B cell (primary cell): ENCODE data around the gene WFDC1. TPM values are rescaled to one million over a fixed set of nuclear protein-coding genes. Genes with fewer than 3 reads are reported as not detected.

Experiments
- ATAC-seq: fragments of 200-7000 bp; cut with Tn5 transposase; one replicate; pipeline ENCODE4 v1.10.0; 2021; ENCODE audit warnings: low read depth, mild to moderate bottlenecking, moderate number of reproducible peaks, moderate library complexity
- CTCF ChIA-PET: fragments of 350-600 bp; sonication (Branson Sonifier 250); formaldehyde crosslinking; loops from one replicate; lab custom pipeline; 2021; ENCODE audit warnings: antibody characterized with exemption, inconsistent platforms; lab: Charles Lee
- POLR2A ChIA-PET: fragments of 350-600 bp; sonication (Branson Sonifier 250); formaldehyde crosslinking; loops from one replicate; lab custom pipeline; 2021; ENCODE audit warnings: antibody characterized with exemption; lab: Charles Lee
- DNase-seq: peaks from one replicate; pipeline ENCODE4 v3.0.0; 2013
- H2AFZ ChIP-seq: 2 replicates; pipeline ENCODE4 v1.6.1; 2012; ENCODE audit warnings: mild to moderate bottlenecking, low read depth, low read length; ENCODE audit not compliant: insufficient read depth, poor library complexity, severe bottlenecking
- H3K27ac ChIP-seq, 2 donors: 1 replicate in 1 of 2; 2 replicates in 1 of 2; pipeline ENCODE4 v1.5.1; 2012 to 2013; ENCODE audit warnings: low read length in 2 of 2, mild to moderate bottlenecking in 2 of 2, moderate library complexity in 1 of 2
- H3K27me3 ChIP-seq, 4 experiments: fragments of 200-600 bp in 1 of 4; sonication (generic) in 1 of 4; replicated peaks in 1 of 4; 1 replicate in 2 of 4; 2 replicates in 2 of 4; pipeline versions ENCODE4 v1.6.1 to v1.7.0; 2013 to 2016; ENCODE audit warnings: low read length in 3 of 4, mild to moderate bottlenecking in 2 of 4, mixed read lengths in 1 of 4, moderate library complexity in 1 of 4; ENCODE audit not compliant: insufficient read depth in 4 of 4, control insufficient read depth in 3 of 4; ENCODE audit errors: control extremely low read depth in 1 of 4
- H3K36me3 ChIP-seq, 2 experiments: replicated peaks in 1 of 2; 1 replicate in 1 of 2; 2 replicates in 1 of 2; pipeline versions ENCODE4 v1.6.1 to v1.7.1; 2013; ENCODE audit warnings: low read length in 1 of 2; ENCODE audit not compliant: insufficient read depth in 2 of 2, control insufficient read depth in 1 of 2; ENCODE audit errors: control extremely low read depth in 1 of 2, extremely low read depth in 1 of 2
- H3K4me1 ChIP-seq, 2 donors: fragments of 200-600 bp in 1 of 2; sonication (generic) in 1 of 2; 1 replicate in 1 of 2; 2 replicates in 1 of 2; pipeline versions ENCODE4 v1.5.1 to v1.6.1; 2013 to 2017; ENCODE audit warnings: low read length in 2 of 2; ENCODE audit not compliant: control insufficient read depth in 2 of 2, insufficient read depth in 2 of 2
- H3K4me2 ChIP-seq: replicated peaks from 2 replicates; pipeline ENCODE3; 2012; ENCODE audit warnings: mild to moderate bottlenecking, low read depth, low read length; ENCODE audit not compliant: poor library complexity, severe bottlenecking
- H3K4me3 ChIP-seq, 5 experiments: fragments of 200-600 bp in 1 of 5; sonication (generic) in 1 of 5; 1 replicate in 3 of 5; 2 replicates in 2 of 5; pipeline versions ENCODE4 v1.5.1 to v1.7.0; 2011 to 2016; ENCODE audit warnings: low read length in 4 of 5, mild to moderate bottlenecking in 4 of 5, low read depth in 2 of 5, control low read depth in 1 of 5, moderate library complexity in 1 of 5; ENCODE audit not compliant: insufficient read depth in 1 of 5; ENCODE audit errors: control extremely low read depth in 1 of 5, extremely low read depth in 1 of 5
- H3K79me2 ChIP-seq: fragments of 200-600 bp; sonication (generic); one replicate; pipeline ENCODE4 v1.6.0; 2016; ENCODE audit warnings: low read length; ENCODE audit not compliant: control insufficient read depth, insufficient read depth
- H3K9ac ChIP-seq: fragments of 200-600 bp; sonication (generic); 2 replicates; pipeline ENCODE4 v1.6.1; 2017; ENCODE audit warnings: mild to moderate bottlenecking, low read length, moderate library complexity
- H3K9me3 ChIP-seq, 3 donors: one replicate each; pipeline versions ENCODE4 v1.6.1 to v1.7.1; 2013; ENCODE audit warnings: low read length in 2 of 3; ENCODE audit not compliant: control insufficient read depth in 2 of 3, insufficient read depth in 1 of 3; ENCODE audit errors: control extremely low read depth in 1 of 3
- H4K20me1 ChIP-seq: 2 replicates; pipeline ENCODE4 v1.6.0; 2012; ENCODE audit warnings: mild to moderate bottlenecking, low read length; ENCODE audit not compliant: insufficient read depth, control insufficient read depth, poor library complexity, severe bottlenecking
- H3K27ac Mint-ChIP-seq: one replicate; pipeline ENCODE4 v1.8.0; 2021; ENCODE audit warnings: mixed read lengths
- H3K27me3 Mint-ChIP-seq: one replicate; pipeline ENCODE4 v1.8.0; 2021; ENCODE audit warnings: mixed read lengths
- H3K4me1 Mint-ChIP-seq: one replicate; pipeline ENCODE4 v1.8.0; 2021; ENCODE audit warnings: mixed read lengths
- H3K4me3 Mint-ChIP-seq: one replicate; pipeline ENCODE4 v1.8.0; 2021; ENCODE audit warnings: mixed read lengths
- H3K9me3 Mint-ChIP-seq: one replicate; pipeline ENCODE4 v1.8.0; 2022; ENCODE audit warnings: mixed read lengths; ENCODE audit not compliant: insufficient read depth
- CTCF ChIP-seq: fragments of 200-600 bp; IDR thresholded peaks from one replicate; pipeline ENCODE4 v1.8.0; 2022; ENCODE audit warnings: antibody characterized with exemption, mild to moderate bottlenecking
- EZH2 ChIP-seq: IDR thresholded peaks from 2 replicates; pipeline ENCODE4 v1.6.1; 2012; ENCODE audit warnings: borderline replicate concordance, low read depth, mild to moderate bottlenecking, moderate library complexity, low read length; ENCODE audit not compliant: insufficient read depth, poor library complexity, severe bottlenecking
- WGBS: methylation state at CpG from one replicate; pipeline ENCODE4 v1.1.5; 2013; ENCODE audit warnings: missing lambda C conversion rate; ENCODE audit not compliant: insufficient coverage; 5-methylcytosine and 5-hydroxymethylcytosine counted together
- intact Hi-C: fragments of 100-400 bp; cut with micrococcal nuclease; formaldehyde crosslinking; loops from one replicate; pipeline ENCODE4 v1.10.0; 2022
- polyA plus RNA-seq: library from polyadenylated mRNA; depleted of rRNA; stranded (reverse); fragments of >200 nt; gene quantifications from 2 replicates; pipeline ENCODE4 v1.2.3, GENCODE V29; 2012
- total RNA-seq, 2 donors: library from RNA; stranded (reverse); fragments of 120-200 nt in 1 of 2; gene quantifications; 1 replicate in 1 of 2; 2 replicates in 1 of 2; pipeline versions ENCODE4 v1.2.3 to v1.2.4, GENCODE V29; 2013 to 2022

WFDC1 gene
- total and polyA plus RNA-seq, 2 donors (not counting 1 experiment from before 2014, with no cell fraction given) = not detected

GRCh38 chr16:84362471-84362941 lies 67.8 kb downstream of the WFDC1 start:
- no peak overlapping the region for H3K4me3 ChIP-seq
- H3K27ac Mint-ChIP-seq = no peak overlapping the region
- peaks cover 0 to 16% (median 0%) of the 10 kb centered on the region in 4 experiments for H3K27me3 ChIP-seq
- TF ChIP-seq EZH2 = no peak
- no peak for TF ChIP-seq CTCF
- H3K9me3 Mint-ChIP-seq = no peaks in the 10 kb centered on the region
- WGBS = 75% methylated on average over 8 of the region's 13 CpGs
- H3K27ac ChIP-seq = no peak overlapping the region
- no peak overlapping the region for H3K9ac ChIP-seq
- intact Hi-C loops = no loop called here
- peaks cover under 1% of the 10 kb centered on the region for H3K4me1 Mint-ChIP-seq
- H3K4me2 ChIP-seq = no peak overlapping the region
- no peaks in the 10 kb centered on the region for H3K79me2 ChIP-seq
- H3K4me3 Mint-ChIP-seq = no peak overlapping the region
- ChIA-PET POLR2A (no interaction called here), CTCF (no interaction called here)
- H3K36me3 ChIP-seq = no peaks in the 10 kb centered on the region
- ATAC-seq = no peak
- H3K4me1 ChIP-seq = no peaks in the 10 kb centered on the region
- H3K27me3 Mint-ChIP-seq = peaks cover 32% of the 10 kb centered on the region
- H3K9me3 ChIP-seq = no peaks in the 10 kb centered on the region
- H2AFZ ChIP-seq = no peak overlapping the region
- no peak for DNase-seq
- no peaks in the 10 kb centered on the region for H4K20me1 ChIP-seq

- H3K27me3 ChIP-seq = peaks cover 0 to 36% (median 2%) of the 10 kb centered on the region in 4 experiments
- H3K4me3 ChIP-seq = no peak overlapping the region
- H3K4me1 ChIP-seq = no peaks in the 10 kb centered on the region
- Mint-ChIP-seq H3K27me3 (peaks cover 40% of the 10 kb centered on the region), H3K4me3 (no peak overlapping the region), H3K4me1 (peaks cover 5% of the 10 kb centered on the region), H3K27ac (no peak overlapping the region), H3K9me3 (no peaks in the 10 kb centered on the region)
- ChIA-PET POLR2A (no interaction called here), CTCF (no interaction called here)
- H3K9ac ChIP-seq = no peak overlapping the region
- TF ChIP-seq CTCF (no peak), EZH2 (no peak)
- no peaks in the 10 kb centered on the region for H3K9me3 ChIP-seq
- no peak overlapping the region for H3K27ac ChIP-seq
- no peaks in the 10 kb centered on the region for H3K36me3 ChIP-seq
- 90% methylated on average over 5 of the region's 9 CpGs for WGBS
- intact Hi-C loops = no loop called here
- no peaks in the 10 kb centered on the region for H4K20me1 ChIP-seq
- ATAC-seq = no peak
- no peak overlapping the region for H3K4me2 ChIP-seq
- no peak overlapping the region for H2AFZ ChIP-seq
- DNase-seq = no peak
- H3K79me2 ChIP-seq = no peaks in the 10 kb centered on the region
Observed at GRCh38 chr16:84366208-84366607, 71.5 kb downstream of the WFDC1 start.
